Breast epithelium (tissue), 3 donors: ENCODE data around the gene PEAK1.

ENCODE experiments used
- CTCF ChIP-seq, 3 donors: fragments of 450-650 bp; IDR thresholded peaks; one replicate each; pipeline ENCODE4 v1.5.1; 2016 to 2017; ENCODE audit warnings: antibody characterized with exemption in 3 of 3, mild to moderate bottlenecking in 3 of 3, moderate library complexity in 3 of 3
- POLR2A ChIP-seq: fragments of 450-650 bp; IDR thresholded peaks from one replicate; pipeline ENCODE4 v1.6.1; 2016; ENCODE audit warnings: antibody characterized with exemption, mild to moderate bottlenecking, moderate library complexity

- TF ChIP-seq POLR2A: no peak
- TF ChIP-seq CTCF (IDR thresholded peaks at IDR 0.05): no peak
Observed at GRCh38 chr15:77087213-77087612, 332.7 kb downstream of the PEAK1 start.
